K562 (cell line): ENCODE measurements around the gene WBP1. TPM values are rescaled to one million over a fixed set of nuclear protein-coding genes. Genes with fewer than 3 reads are reported as not detected.

Experiments
- CTCF ChIP-seq, 3 experiments: IDR thresholded peaks in 2 of 3; conservative IDR thresholded peaks in 1 of 3; 2 replicates each; pipeline ENCODE4 v1.5.1; 2011 to 2012; ENCODE audit warnings: low read length in 3 of 3, mild to moderate bottlenecking in 3 of 3, control low read depth in 2 of 3, improper control_type of control experiment in 1 of 3, inconsistent platforms in 1 of 3, low read depth in 1 of 3, mixed read lengths in 1 of 3, moderate library complexity in 1 of 3; ENCODE audit not compliant: insufficient read depth in 2 of 3
- EP300 ChIP-seq: IDR thresholded peaks from 2 replicates; pipeline ENCODE4 v1.6.1; 2012; ENCODE audit warnings: low read length, improper control_type of control experiment
- HEY1 ChIP-seq: fragments of 250-450 bp; sonication (Bioruptor Pico); IDR thresholded peaks from 2 replicates; pipeline ENCODE4 v1.5.0; 2020; ENCODE audit warnings: mild to moderate bottlenecking, moderate library complexity, borderline replicate concordance
- NR2C1 ChIP-seq, 2 experiments: fragments of 450-650 bp; IDR thresholded peaks; 2 replicates each; pipeline ENCODE4 v1.6.1; 2017; ENCODE audit warnings: mild to moderate bottlenecking in 2 of 2, antibody characterized with exemption in 1 of 2, inconsistent platforms in 1 of 2, missing compliant biosample characterization in 1 of 2, missing genetic modification characterization in 1 of 2
- PBX2 ChIP-seq, 2 experiments: IDR thresholded peaks in 1 of 2; conservative IDR thresholded peaks in 1 of 2; 2 replicates each; pipeline ENCODE4 v1.6.1; 2016; ENCODE audit warnings: low read depth in 2 of 2, mild to moderate bottlenecking in 1 of 2, missing compliant biosample characterization in 1 of 2, missing genetic modification characterization in 1 of 2, moderate library complexity in 1 of 2
- PTBP1 ChIP-seq: fragments of 200-400 bp; formaldehyde crosslinking; IDR thresholded peaks from 2 replicates; pipeline ENCODE4 v1.6.1; 2017; ENCODE audit warnings: low read depth, low read length
- RUNX1 ChIP-seq: sonication (generic); IDR thresholded peaks from 2 replicates; pipeline ENCODE4 v1.6.1; 2016; ENCODE audit warnings: antibody characterized with exemption, low read depth
- SAP30 ChIP-seq: fragments of 200-600 bp; sonication (generic); IDR thresholded peaks from 2 replicates; pipeline ENCODE4 v1.6.1; 2012; ENCODE audit warnings: borderline replicate concordance, low read depth, mild to moderate bottlenecking, moderate library complexity, low read length, control low read depth, inconsistent platforms; ENCODE audit not compliant: insufficient read depth, poor library complexity, severe bottlenecking
- SREBF1 ChIP-seq: fragments of 150-350 bp; IDR thresholded peaks from 2 replicates; pipeline ENCODE4 v1.6.1; 2014; ENCODE audit warnings: antibody characterized with exemption, low read depth, low read length, borderline replicate concordance
- ZKSCAN8 ChIP-seq: fragments of 200-800 bp; sonication (Bioruptor generic); IDR thresholded peaks from 2 replicates; pipeline ENCODE4 v1.6.1; 2016; ENCODE audit warnings: missing genetic modification characterization, missing compliant biosample characterization
- ZNF175 ChIP-seq: fragments of 200-800 bp; sonication (Bioruptor generic); IDR thresholded peaks from 2 replicates; pipeline ENCODE4 v1.6.1; 2016; ENCODE audit warnings: low read depth, mild to moderate bottlenecking, missing genetic modification characterization, missing compliant biosample characterization
- ZNF740 ChIP-seq, 3 experiments: fragments of 200-800 bp in 1 of 3; sonication (Bioruptor generic) in 1 of 3; sonication (generic) in 1 of 3; formaldehyde crosslinking in 1 of 3; IDR thresholded peaks; 2 replicates each; pipeline versions ENCODE4 v1.6.1 to v1.8.0; 2016 to 2022; ENCODE audit warnings: mild to moderate bottlenecking in 2 of 3, missing compliant biosample characterization in 2 of 3, missing genetic modification characterization in 2 of 3, missing genetic modification reagents in 1 of 3
- polyA plus RNA-seq, 8 experiments: library from polyadenylated mRNA; depleted of rRNA in 4 of 8; stranded (reverse) in 5 of 8; unstranded in 3 of 8; fragments of >200 nt; fragmentation: Nextera tagmentation in 2 of 8; fragmentation: Illumina TruSeq in 1 of 8; extraction: Ambion mirVana in 2 of 8; extraction: Trizol in 1 of 8; gene quantifications; 2 replicates each; pipeline versions ENCODE4 v1.2.1 to v1.2.3, GENCODE V29; 2011 to 2014; ENCODE audit warnings: inconsistent platforms in 1 of 8, missing spikeins in 1 of 8
- total RNA-seq, 7 experiments: library from RNA; depleted of rRNA in 6 of 7; stranded (reverse); fragments of >200 nt in 6 of 7; fragmentation: Illumina TruSeq in 2 of 7; extraction: Trizol in 2 of 7; gene quantifications; 2 replicates each; pipeline versions ENCODE4 v1.2.1 to v1.2.3, GENCODE V29; 2011 to 2021; ENCODE audit warnings: low replicate concordance in 1 of 7
- TF ChIP-seq, protein P1 (sequence below): fragments of 450-650 bp; IDR thresholded peaks from 2 replicates; pipeline ENCODE4 v1.7.0; 2016; ENCODE audit warnings: borderline replicate concordance
- TF ChIP-seq, protein P2 (sequence below): fragments of 250-450 bp; sonication (Bioruptor Pico); IDR thresholded peaks from 2 replicates; pipeline ENCODE4 v1.8.0; 2022; ENCODE audit warnings: inconsistent platforms, mild to moderate bottlenecking, moderate library complexity, borderline replicate concordance

Gene WBP1
- total and polyA plus RNA-seq, 9 of the 15 experiments (the other 6 are each of a cell fraction or from before 2014, with no cell fraction given) = 1.9 to 27.7 (median 14.2) TPM

DNA sequence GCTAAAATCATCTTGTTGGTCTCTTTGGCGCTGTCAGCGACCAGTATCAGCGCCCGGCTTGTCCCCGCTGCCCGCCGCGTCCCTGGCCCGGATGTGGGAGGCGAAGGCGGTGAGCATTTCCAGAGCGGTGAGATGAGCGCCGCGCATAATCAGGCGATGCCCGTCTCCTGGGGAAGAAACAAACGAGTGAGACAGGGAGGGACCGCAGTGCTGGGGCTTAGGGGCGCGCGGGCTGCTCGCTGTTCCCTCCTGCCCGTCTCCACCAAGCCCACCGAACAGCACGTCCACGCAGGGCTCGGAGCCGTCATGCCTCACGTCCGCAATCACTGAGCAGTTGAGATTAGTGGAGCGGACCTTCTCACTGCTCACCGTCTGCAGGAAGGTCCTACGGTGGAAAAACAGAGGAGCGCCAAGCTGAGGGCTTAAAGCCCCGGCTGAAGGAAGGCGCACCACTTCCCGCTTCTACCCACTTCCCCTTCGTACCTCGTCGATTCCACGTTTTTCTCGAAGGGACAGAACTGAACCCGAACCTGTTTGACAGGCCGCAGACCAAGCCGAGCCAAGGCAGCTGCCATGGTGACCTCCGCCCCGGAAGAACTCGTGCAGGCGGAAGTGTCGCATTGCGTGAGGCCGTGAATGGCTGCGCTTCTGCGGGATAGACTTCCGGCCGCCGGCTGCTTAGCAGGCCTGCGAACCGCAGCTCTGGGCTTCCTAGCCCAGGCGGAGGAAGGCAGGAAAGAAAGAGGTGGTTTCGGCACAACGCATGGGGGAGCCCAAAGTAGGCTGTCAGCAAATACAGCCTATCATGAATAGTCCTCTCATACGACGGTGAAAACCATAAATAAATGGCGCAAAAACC is 14.1 kb downstream of the WBP1 start, which contains the start of gene MRPL53 (continued):
- TF ChIP-seq ZNF740 (CRISPR knock-in tag; IDR thresholded peaks at IDR 0.05) (no peak), ZNF740 (tag; IDR thresholded peaks at IDR 0.05) (no peak), CTCF (IDR thresholded peaks at IDR 0.05 in 2 of 3, conservative IDR thresholded peaks at IDR 0.05 in 1 of 3; ENCODE audit: insufficient read depth in 2 of 3, low read depth in 1 of 3, low read length in 3 of 3) (peak in 1 of 3 experiments; percentile 11; a peak in 2 of 6 replicates), PBX2 (CRISPR knock-in tag; IDR thresholded peaks at IDR 0.05; ENCODE audit: low read depth) (no peak), PBX2 (tag; conservative IDR thresholded peaks at IDR 0.05; ENCODE audit: low read depth) (no peak), ZKSCAN8 (CRISPR knock-in tag) (no peak), RUNX1 (no peak), SAP30 (peak; percentile 78), PTBP1 (peak; percentile 29; the same call in 1 of the 2 replicates), NR2C1 (IDR thresholded peaks at IDR 0.05) (peak; percentile 100), NR2C1 (tag; IDR thresholded peaks at IDR 0.05) (peak; percentile 100), HEY1 (CRISPR knock-in tag) (peak; percentile 78; the same call in 1 of the 2 replicates), SREBF1 (peak; percentile 30; the same call in 1 of the 2 replicates), ZNF175 (CRISPR knock-in tag) (no peak), EP300 (peak; percentile 33; the same call in 1 of the 2 replicates)
- TF ChIP-seq, protein P1, sequence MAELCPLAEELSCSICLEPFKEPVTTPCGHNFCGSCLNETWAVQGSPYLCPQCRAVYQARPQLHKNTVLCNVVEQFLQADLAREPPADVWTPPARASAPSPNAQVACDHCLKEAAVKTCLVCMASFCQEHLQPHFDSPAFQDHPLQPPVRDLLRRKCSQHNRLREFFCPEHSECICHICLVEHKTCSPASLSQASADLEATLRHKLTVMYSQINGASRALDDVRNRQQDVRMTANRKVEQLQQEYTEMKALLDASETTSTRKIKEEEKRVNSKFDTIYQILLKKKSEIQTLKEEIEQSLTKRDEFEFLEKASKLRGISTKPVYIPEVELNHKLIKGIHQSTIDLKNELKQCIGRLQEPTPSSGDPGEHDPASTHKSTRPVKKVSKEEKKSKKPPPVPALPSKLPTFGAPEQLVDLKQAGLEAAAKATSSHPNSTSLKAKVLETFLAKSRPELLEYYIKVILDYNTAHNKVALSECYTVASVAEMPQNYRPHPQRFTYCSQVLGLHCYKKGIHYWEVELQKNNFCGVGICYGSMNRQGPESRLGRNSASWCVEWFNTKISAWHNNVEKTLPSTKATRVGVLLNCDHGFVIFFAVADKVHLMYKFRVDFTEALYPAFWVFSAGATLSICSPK = no peak
- TF ChIP-seq, protein P2, sequence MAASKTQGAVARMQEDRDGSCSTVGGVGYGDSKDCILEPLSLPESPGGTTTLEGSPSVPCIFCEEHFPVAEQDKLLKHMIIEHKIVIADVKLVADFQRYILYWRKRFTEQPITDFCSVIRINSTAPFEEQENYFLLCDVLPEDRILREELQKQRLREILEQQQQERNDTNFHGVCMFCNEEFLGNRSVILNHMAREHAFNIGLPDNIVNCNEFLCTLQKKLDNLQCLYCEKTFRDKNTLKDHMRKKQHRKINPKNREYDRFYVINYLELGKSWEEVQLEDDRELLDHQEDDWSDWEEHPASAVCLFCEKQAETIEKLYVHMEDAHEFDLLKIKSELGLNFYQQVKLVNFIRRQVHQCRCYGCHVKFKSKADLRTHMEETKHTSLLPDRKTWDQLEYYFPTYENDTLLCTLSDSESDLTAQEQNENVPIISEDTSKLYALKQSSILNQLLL = no peak
